GM12878 (cell line): ENCODE results near the gene KRI1. TPM values are rescaled to one million over a fixed set of nuclear protein-coding genes. Genes with fewer than 3 reads are reported as not detected.

Experiments used
- BCL11A ChIP-seq: IDR thresholded peaks from 2 replicates; pipeline ENCODE4 v1.6.1; 2011; ENCODE audit warnings: low read depth, low read length
- CBFB ChIP-seq: IDR thresholded peaks from 2 replicates; pipeline ENCODE4 v1.6.1; 2016; ENCODE audit warnings: antibody characterized with exemption, low read depth
- CEBPZ ChIP-seq: fragments of 150-350 bp; IDR thresholded peaks from 2 replicates; pipeline ENCODE4 v1.6.1; 2016; ENCODE audit warnings: low read depth, low read length
- CREB1 ChIP-seq: IDR thresholded peaks from 2 replicates; pipeline ENCODE4 v1.6.1; 2012; ENCODE audit warnings: low read depth, mild to moderate bottlenecking, inconsistent platforms
- CREM ChIP-seq: IDR thresholded peaks from 2 replicates; pipeline ENCODE4 v1.6.1; 2014; ENCODE audit warnings: antibody characterized with exemption, low read depth
- EED ChIP-seq: sonication (generic); IDR thresholded peaks from 2 replicates; pipeline ENCODE4 v1.6.1; 2016; ENCODE audit warnings: antibody characterized with exemption, low read depth
- FOXM1 ChIP-seq: IDR thresholded peaks from 2 replicates; pipeline ENCODE4 v1.6.1; 2012; ENCODE audit warnings: low read depth, mild to moderate bottlenecking, inconsistent platforms, low read length, moderate library complexity
- KAT2A ChIP-seq: conservative IDR thresholded peaks from 2 replicates; pipeline ENCODE4 v1.6.1; 2011; ENCODE audit warnings: low read depth, low read length; ENCODE audit not compliant: control insufficient read depth
- LARP7 ChIP-seq: fragments of 450-650 bp; IDR thresholded peaks from 2 replicates; pipeline ENCODE4 v1.6.1; 2017; ENCODE audit warnings: mild to moderate bottlenecking
- POLR2AphosphoS2 ChIP-seq: IDR thresholded peaks from 2 replicates; pipeline ENCODE4 v1.6.1; 2011; ENCODE audit warnings: low read depth, mild to moderate bottlenecking, low read length, improper control_type of control experiment, moderate library complexity
- POU2F2 ChIP-seq: IDR thresholded peaks from 3 replicates; pipeline ENCODE4 v1.6.1; 2011; ENCODE audit warnings: low read depth, mild to moderate bottlenecking, low read length, borderline replicate concordance
- RAD51 ChIP-seq: fragments of 450-650 bp; IDR thresholded peaks from 2 replicates; pipeline ENCODE4 v1.6.1; 2016; ENCODE audit warnings: moderate library complexity, mild to moderate bottlenecking, inconsistent platforms
- RBBP5 ChIP-seq: fragments of 200-600 bp; sonication (generic); conservative IDR thresholded peaks from 2 replicates; pipeline ENCODE4 v1.6.1; 2016
- RFX5 ChIP-seq: IDR thresholded peaks from 2 replicates; pipeline ENCODE4 v1.6.1; 2011; ENCODE audit warnings: low read depth, low read length, improper control_type of control experiment
- SMARCA5 ChIP-seq: fragments of 450-650 bp; IDR thresholded peaks from 2 replicates; pipeline ENCODE4 v1.6.1; 2017; ENCODE audit warnings: mild to moderate bottlenecking
- USF1 ChIP-seq: IDR thresholded peaks from 2 replicates; pipeline ENCODE4 v1.6.1; 2011; ENCODE audit warnings: borderline replicate concordance, low read depth, mild to moderate bottlenecking, moderate library complexity, mixed read lengths, low read length; ENCODE audit not compliant: insufficient read depth; ENCODE audit errors: extremely low read length
- YY1 ChIP-seq: IDR thresholded peaks from 2 replicates; pipeline ENCODE4 v1.6.1; 2011; ENCODE audit warnings: low read depth, mild to moderate bottlenecking, low read length
- ZBTB4 ChIP-seq: fragments of 450-650 bp; formaldehyde crosslinking; IDR thresholded peaks from 2 replicates; pipeline ENCODE4 v1.4.0; 2022; ENCODE audit warnings: mild to moderate bottlenecking, moderate library complexity
- polyA plus RNA-seq, 11 experiments: library from polyadenylated mRNA; depleted of rRNA in 4 of 11; unstranded in 6 of 11; stranded (reverse) in 5 of 11; fragments of >200 nt; fragmentation: Nextera tagmentation in 4 of 11; fragmentation: Illumina TruSeq in 1 of 11; extraction: Ambion mirVana in 4 of 11; extraction: Trizol in 1 of 11; gene quantifications; 1 replicate in 1 of 11; 2 replicates in 10 of 11; pipeline versions ENCODE4 v1.2.1 to v1.2.3, GENCODE V29; 2011 to 2016; ENCODE audit warnings: inconsistent platforms in 2 of 11, missing spikeins in 2 of 11, low read depth in 1 of 11
- total RNA-seq, 4 experiments: library from RNA; depleted of rRNA in 3 of 4; stranded (reverse); fragments of >200 nt in 3 of 4; fragmentation: Illumina TruSeq in 1 of 4; extraction: Trizol in 1 of 4; gene quantifications; 2 replicates each; pipeline versions ENCODE4 v1.2.1 to v1.2.3, GENCODE V29; 2013 to 2021
- TF ChIP-seq, protein P1 (sequence below): fragments of 450-650 bp; IDR thresholded peaks from 2 replicates; pipeline ENCODE4 v1.6.1; 2016; ENCODE audit warnings: mild to moderate bottlenecking, moderate library complexity, borderline replicate concordance

KRI1 gene
- total and polyA plus RNA-seq, 10 of the 15 experiments (the other 5 are each of a cell fraction or from before 2014, with no cell fraction given) = 0.98 to 42.5 (median 24.7) TPM

GRCh38 chr19:10603084-10603872, 37.5 kb upstream of the KRI1 start (continued):
- TF ChIP-seq ZBTB4 (CRISPR knock-in tag) (no peak), USF1 (peak; percentile 42), POU2F2 (peak; percentile 63; the same call in 2 of the 3 replicates), YY1 (no peak), RBBP5 (no peak), KAT2A (no peak), BCL11A (no peak), POLR2AphosphoS2 (0 out of 2 replicates have a peak, but pooled peaks have one; percentile 35), RAD51 (peak; percentile 87), CEBPZ (no peak), EED (0 out of 2 replicates have a peak, but pooled peaks have one; percentile 7), FOXM1 (0 out of 2 replicates have a peak, but pooled peaks have one; percentile 27), CREB1 (peak; percentile 45; the same call in 1 of the 2 replicates), RFX5 (no peak), CREM (peak; percentile 21; the same call in 1 of the 2 replicates), SMARCA5 (peak; percentile 96), CBFB (no peak), LARP7 (peak; percentile 55; the same call in 1 of the 2 replicates)
- TF ChIP-seq, protein P1, sequence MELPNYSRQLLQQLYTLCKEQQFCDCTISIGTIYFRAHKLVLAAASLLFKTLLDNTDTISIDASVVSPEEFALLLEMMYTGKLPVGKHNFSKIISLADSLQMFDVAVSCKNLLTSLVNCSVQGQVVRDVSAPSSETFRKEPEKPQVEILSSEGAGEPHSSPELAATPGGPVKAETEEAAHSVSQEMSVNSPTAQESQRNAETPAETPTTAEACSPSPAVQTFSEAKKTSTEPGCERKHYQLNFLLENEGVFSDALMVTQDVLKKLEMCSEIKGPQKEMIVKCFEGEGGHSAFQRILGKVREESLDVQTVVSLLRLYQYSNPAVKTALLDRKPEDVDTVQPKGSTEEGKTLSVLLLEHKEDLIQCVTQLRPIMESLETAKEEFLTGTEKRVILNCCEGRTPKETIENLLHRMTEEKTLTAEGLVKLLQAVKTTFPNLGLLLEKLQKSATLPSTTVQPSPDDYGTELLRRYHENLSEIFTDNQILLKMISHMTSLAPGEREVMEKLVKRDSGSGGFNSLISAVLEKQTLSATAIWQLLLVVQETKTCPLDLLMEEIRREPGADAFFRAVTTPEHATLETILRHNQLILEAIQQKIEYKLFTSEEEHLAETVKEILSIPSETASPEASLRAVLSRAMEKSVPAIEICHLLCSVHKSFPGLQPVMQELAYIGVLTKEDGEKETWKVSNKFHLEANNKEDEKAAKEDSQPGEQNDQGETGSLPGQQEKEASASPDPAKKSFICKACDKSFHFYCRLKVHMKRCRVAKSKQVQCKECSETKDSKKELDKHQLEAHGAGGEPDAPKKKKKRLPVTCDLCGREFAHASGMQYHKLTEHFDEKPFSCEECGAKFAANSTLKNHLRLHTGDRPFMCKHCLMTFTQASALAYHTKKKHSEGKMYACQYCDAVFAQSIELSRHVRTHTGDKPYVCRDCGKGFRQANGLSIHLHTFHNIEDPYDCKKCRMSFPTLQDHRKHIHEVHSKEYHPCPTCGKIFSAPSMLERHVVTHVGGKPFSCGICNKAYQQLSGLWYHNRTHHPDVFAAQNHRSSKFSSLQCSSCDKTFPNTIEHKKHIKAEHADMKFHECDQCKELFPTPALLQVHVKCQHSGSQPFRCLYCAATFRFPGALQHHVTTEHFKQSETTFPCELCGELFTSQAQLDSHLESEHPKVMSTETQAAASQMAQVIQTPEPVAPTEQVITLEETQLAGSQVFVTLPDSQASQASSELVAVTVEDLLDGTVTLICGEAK = peak; percentile 36; the same call in 1 of the 2 replicates
